K562 (cell line): ENCODE results near the gene USP44. TPM values are rescaled to one million over a fixed set of nuclear protein-coding genes. Genes with fewer than 3 reads are reported as not detected.
A peak's percentile ranks its signal among the peaks of the same experiment; 100 is the strongest.

ENCODE experiments used
- ATAC-seq: fragments of 200-7000 bp; cut with Tn5 transposase; 3 replicates; pipeline ENCODE4 v1.9.1; 2020; ENCODE audit warnings: moderate library complexity
- BruUV-seq: library from RNA; stranded (reverse); fragments of 400-500 nt; replicated peaks from 2 replicates; lab custom pipeline; 2021; lab: Mats Ljungman, UMichigan
- CTCF ChIA-PET: fragments of 300-600 bp; formaldehyde crosslinking; extraction: SDS; loops from one replicate; lab custom pipeline; 2021; ENCODE audit warnings: low intra/inter-chr PET ratio; lab: Yijun Ruan, JAX
- POLR2A ChIA-PET: fragments of 300-600, 350-650 bp; sonication (Branson Sonifier 250); formaldehyde crosslinking; extraction: SDS; loops from one replicate; lab custom pipeline; 2021; ENCODE audit warnings: antibody characterized with exemption, inconsistent platforms; lab: Yijun Ruan, JAX
- DNase-seq, 4 experiments: peaks; one replicate each; pipeline versions ENCODE4 v3.0.0 to v3.0.0-alpha.2; 2011 to 2018; ENCODE audit warnings: low spot score in 3 of 4, mixed read lengths in 3 of 4; ENCODE audit errors: extremely low read depth in 1 of 4
- FAIRE-seq: peaks from 2 replicates; lab custom pipeline; 2011; peaks lifted over from hg19 to GRCh38; lab: Jason Lieb, UNC
- H2AFZ ChIP-seq: 2 replicates; pipeline ENCODE4 v1.6.0; 2011; ENCODE audit warnings: low read depth, low read length, control low read depth, inconsistent platforms
- H3K27ac ChIP-seq: fragments of 200-600 bp; 3 replicates; pipeline ENCODE4 v1.8.0; 2011; ENCODE audit warnings: low read depth, mild to moderate bottlenecking, control low read depth, inconsistent platforms, low read length, moderate library complexity, mixed read lengths; ENCODE audit errors: extremely low read depth
- H3K27me3 ChIP-seq, 2 experiments: fragments of 300-600 bp in 1 of 2; 2 replicates in 1 of 2; 3 replicates in 1 of 2; pipeline versions ENCODE4 v1.6.0 to v1.8.0; 2011; ENCODE audit warnings: inconsistent platforms in 2 of 2, low read length in 2 of 2, mild to moderate bottlenecking in 1 of 2, mixed read lengths in 1 of 2, moderate library complexity in 1 of 2; ENCODE audit not compliant: control insufficient read depth in 2 of 2, insufficient read depth in 2 of 2
- H3K36me3 ChIP-seq: fragments of 300-600 bp; 3 replicates; pipeline ENCODE4 v1.8.0; 2011; ENCODE audit warnings: mild to moderate bottlenecking, low read length, inconsistent platforms; ENCODE audit not compliant: control insufficient read depth, insufficient read depth
- H3K4me1 ChIP-seq, 2 experiments: fragments of 200-600 bp in 1 of 2; replicated peaks in 1 of 2; 2 replicates in 1 of 2; 3 replicates in 1 of 2; pipeline versions ENCODE4 v1.5.1 to v1.8.0; 2011; ENCODE audit warnings: inconsistent platforms in 2 of 2, low read length in 2 of 2, mild to moderate bottlenecking in 1 of 2, mixed read lengths in 1 of 2, moderate library complexity in 1 of 2; ENCODE audit not compliant: control insufficient read depth in 2 of 2, insufficient read depth in 2 of 2
- H3K4me2 ChIP-seq: 2 replicates; pipeline ENCODE4 v1.6.1; 2011; ENCODE audit warnings: low read length, control low read depth, inconsistent platforms, mixed read lengths; ENCODE audit not compliant: insufficient read depth
- H3K4me3 ChIP-seq: fragments of 200-600 bp; sonication (generic), shearing (Covaris generic); 2 replicates; pipeline ENCODE4 v1.5.1; 2016; ENCODE audit warnings: control low read depth, inconsistent platforms
- H3K79me2 ChIP-seq: fragments of 200-600 bp; 3 replicates; pipeline ENCODE4 v1.8.0; 2011; ENCODE audit warnings: low read length, inconsistent platforms; ENCODE audit not compliant: control insufficient read depth, insufficient read depth
- H3K9ac ChIP-seq, 2 experiments: 2 replicates each; pipeline versions ENCODE4 v1.6.0 to v1.6.1; 2011; ENCODE audit warnings: low read depth in 2 of 2, low read length in 2 of 2, control low read depth in 1 of 2, inconsistent platforms in 1 of 2, mild to moderate bottlenecking in 1 of 2, mixed read lengths in 1 of 2; ENCODE audit not compliant: insufficient read depth in 1 of 2
- H3K9me1 ChIP-seq: one replicate; pipeline ENCODE4 v1.6.0; 2011; ENCODE audit warnings: inconsistent platforms, mild to moderate bottlenecking, low read length, moderate library complexity; ENCODE audit not compliant: control insufficient read depth, insufficient read depth
- H3K9me3 ChIP-seq: replicated peaks from 2 replicates; pipeline ENCODE4 v1.5.1; 2011; ENCODE audit warnings: low read depth, low read length, inconsistent platforms; ENCODE audit not compliant: control insufficient read depth, insufficient read depth
- H4K20me1 ChIP-seq: replicated peaks from 2 replicates; pipeline ENCODE4 v1.6.1; 2011; ENCODE audit warnings: low read length, inconsistent platforms, mixed read lengths; ENCODE audit not compliant: control insufficient read depth, insufficient read depth
- CEBPG ChIP-seq, 3 experiments: fragments of 200-800 bp in 1 of 3; sonication (Bioruptor generic) in 1 of 3; sonication (generic) in 1 of 3; formaldehyde crosslinking in 1 of 3; IDR thresholded peaks in 2 of 3; conservative IDR thresholded peaks in 1 of 3; 2 replicates each; pipeline versions ENCODE4 v1.6.1 to v1.8.0; 2016 to 2022; ENCODE audit warnings: missing compliant biosample characterization in 2 of 3, missing genetic modification characterization in 2 of 3, mild to moderate bottlenecking in 1 of 3, missing genetic modification reagents in 1 of 3
- FUS ChIP-seq: fragments of 200-400 bp; formaldehyde crosslinking; optimal IDR thresholded peaks from 2 replicates; pipeline ENCODE3; 2017; ENCODE audit warnings: low read depth, low read length
- JUN ChIP-seq, 2 experiments: sonication (generic) in 1 of 2; formaldehyde crosslinking in 1 of 2; IDR thresholded peaks; 2 replicates each; pipeline versions ENCODE4 v1.6.1 to v1.8.0; 2012 to 2022; ENCODE audit warnings: borderline replicate concordance in 2 of 2, mild to moderate bottlenecking in 2 of 2, improper control_type of control experiment in 1 of 2, low read depth in 1 of 2, low read length in 1 of 2, missing genetic modification reagents in 1 of 2
- KLF13 ChIP-seq: fragments of 450-650 bp; IDR thresholded peaks from 2 replicates; pipeline ENCODE4 v1.6.1; 2016; ENCODE audit warnings: missing genetic modification characterization, low read depth, mild to moderate bottlenecking, missing compliant biosample characterization, moderate library complexity, borderline replicate concordance
- NFIX ChIP-seq: fragments of 250-450 bp; sonication (Bioruptor Pico); IDR thresholded peaks from 2 replicates; pipeline ENCODE4 v1.4.0; 2020; ENCODE audit warnings: low read depth, mild to moderate bottlenecking, moderate library complexity
- ZC3H8 ChIP-seq: fragments of 450-650 bp; IDR thresholded peaks from 2 replicates; pipeline ENCODE4 v1.6.1; 2017
- ZEB2 ChIP-seq: fragments of 450-650 bp; IDR thresholded peaks from 2 replicates; pipeline ENCODE4 v1.6.1; 2016
- ZNF3 ChIP-seq: fragments of 250-450 bp; sonication (Bioruptor Pico); IDR thresholded peaks from 2 replicates; pipeline ENCODE4 v1.5.0; 2021; ENCODE audit warnings: mild to moderate bottlenecking, moderate library complexity
- WGBS: fragments of 100-300 bp; shearing (Covaris generic); methylation state at CpG from one replicate; pipeline ENCODE4 v1.1.6; 2016; ENCODE audit warnings: low coverage, mixed read lengths; ENCODE audit not compliant: insufficient coverage; ENCODE audit errors: missing lambda C conversion rate; 5-methylcytosine and 5-hydroxymethylcytosine counted together
- in situ Hi-C: fragments of 300-500 bp; cut with MboI; formaldehyde crosslinking; loops from 4 replicates; pipeline ENCODE4 v1.15.0; 2018; ENCODE audit warnings: inconsistent platforms, mixed read lengths
- intact Hi-C: fragments of 100-400 bp; cut with micrococcal nuclease; formaldehyde crosslinking; loops from 2 replicates; pipeline ENCODE4 v1.14.2; 2022
- polyA plus RNA-seq, 8 experiments: library from polyadenylated mRNA; depleted of rRNA in 4 of 8; stranded (reverse) in 5 of 8; unstranded in 3 of 8; fragments of >200 nt; fragmentation: Nextera tagmentation in 2 of 8; fragmentation: Illumina TruSeq in 1 of 8; extraction: Ambion mirVana in 2 of 8; extraction: Trizol in 1 of 8; gene quantifications; 2 replicates each; pipeline versions ENCODE4 v1.2.1 to v1.2.3, GENCODE V29; 2011 to 2014; ENCODE audit warnings: inconsistent platforms in 1 of 8, missing spikeins in 1 of 8
- total RNA-seq, 7 experiments: library from RNA; depleted of rRNA in 6 of 7; stranded (reverse); fragments of >200 nt in 6 of 7; fragmentation: Illumina TruSeq in 2 of 7; extraction: Trizol in 2 of 7; gene quantifications; 2 replicates each; pipeline versions ENCODE4 v1.2.1 to v1.2.3, GENCODE V29; 2011 to 2021; ENCODE audit warnings: low replicate concordance in 1 of 7
- TF ChIP-seq, protein P1 (sequence below): sonication (generic); formaldehyde crosslinking; IDR thresholded peaks from 2 replicates; pipeline ENCODE4 v1.8.1; 2023; ENCODE audit warnings: mild to moderate bottlenecking, missing genetic modification reagents, moderate library complexity
- TF ChIP-seq, protein P2 (sequence below): sonication (generic); formaldehyde crosslinking; IDR thresholded peaks from 2 replicates; pipeline ENCODE4 v1.8.0; 2022; ENCODE audit warnings: mild to moderate bottlenecking, low read depth, missing genetic modification reagents

Gene USP44
- total and polyA plus RNA-seq, 9 of the 15 experiments (the other 6 are each of a cell fraction or from before 2014, with no cell fraction given): 2.1 to 5.7 (median 2.8) TPM

DNA sequence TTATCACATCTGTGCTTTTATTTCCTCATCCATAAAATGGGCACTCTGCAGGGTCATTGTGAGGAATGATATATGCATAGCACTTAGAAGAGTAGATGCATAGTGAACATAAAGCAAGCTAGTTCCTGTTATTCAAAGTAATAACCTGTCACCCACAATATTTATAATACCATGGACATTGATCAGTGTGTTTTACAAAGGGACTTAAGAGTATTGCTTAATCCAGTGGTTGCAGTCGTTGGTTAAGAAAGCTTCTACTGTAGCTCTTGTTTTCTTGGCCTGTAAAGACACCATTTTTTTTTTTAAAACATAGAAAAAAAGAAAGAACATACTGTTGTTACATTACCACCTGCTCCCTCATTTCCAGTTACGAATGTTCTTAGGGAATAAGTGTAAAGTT lies 64.3 kb downstream of the USP44 start:
- ATAC-seq (no peak), DNase-seq (no peak), FAIRE-seq (no peak)
- no peak overlapping the region for H3K4me3 ChIP-seq
- no peaks in the 10 kb centered on the region for H4K20me1 ChIP-seq
- H3K4me2 ChIP-seq: no peak overlapping the region
- in situ Hi-C loops: no loop called here
- WGBS: 96% methylated on average over 2 of the region's 2 CpGs
- ChIA-PET CTCF (no interaction called here), POLR2A (interaction anchor here (0.9 to 2.1 kb wide), 3 partner anchors 9 to 19 kb away, joined by 3 to 6 read pairs (median 3); partner anchors contain the start of gene METAP2)
- BruUV-seq: no TSS peak
- peaks cover 33% of the 10 kb centered on the region for H3K79me2 ChIP-seq
- peaks cover 90% of the 10 kb centered on the region for H3K36me3 ChIP-seq
- no peak overlapping the region for H2AFZ ChIP-seq
- H3K4me1 ChIP-seq: no peaks in the 10 kb centered on the region
- no peaks in the 10 kb centered on the region for H3K27me3 ChIP-seq
- H3K9me3 ChIP-seq: no peaks in the 10 kb centered on the region
- H3K9ac ChIP-seq: no peak overlapping the region
- H3K27ac ChIP-seq: no peak overlapping the region
- TF ChIP-seq, protein P1, sequence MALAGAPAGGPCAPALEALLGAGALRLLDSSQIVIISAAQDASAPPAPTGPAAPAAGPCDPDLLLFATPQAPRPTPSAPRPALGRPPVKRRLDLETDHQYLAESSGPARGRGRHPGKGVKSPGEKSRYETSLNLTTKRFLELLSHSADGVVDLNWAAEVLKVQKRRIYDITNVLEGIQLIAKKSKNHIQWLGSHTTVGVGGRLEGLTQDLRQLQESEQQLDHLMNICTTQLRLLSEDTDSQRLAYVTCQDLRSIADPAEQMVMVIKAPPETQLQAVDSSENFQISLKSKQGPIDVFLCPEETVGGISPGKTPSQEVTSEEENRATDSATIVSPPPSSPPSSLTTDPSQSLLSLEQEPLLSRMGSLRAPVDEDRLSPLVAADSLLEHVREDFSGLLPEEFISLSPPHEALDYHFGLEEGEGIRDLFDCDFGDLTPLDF (CRISPR knock-in tag): no peak
- TF ChIP-seq CEBPG (CRISPR knock-in tag; IDR thresholded peaks at IDR 0.05): no peak
- peak in 1 of 2 experiments; percentile 13; a peak in 1 of 4 replicates for TF ChIP-seq CEBPG (tag; conservative IDR thresholded peaks at IDR 0.05 in 1 of 2, IDR thresholded peaks at IDR 0.05 in 1 of 2)
- H3K9me1 ChIP-seq: no peaks in the 10 kb centered on the region
- intact Hi-C loops: no loop called here

DNA sequence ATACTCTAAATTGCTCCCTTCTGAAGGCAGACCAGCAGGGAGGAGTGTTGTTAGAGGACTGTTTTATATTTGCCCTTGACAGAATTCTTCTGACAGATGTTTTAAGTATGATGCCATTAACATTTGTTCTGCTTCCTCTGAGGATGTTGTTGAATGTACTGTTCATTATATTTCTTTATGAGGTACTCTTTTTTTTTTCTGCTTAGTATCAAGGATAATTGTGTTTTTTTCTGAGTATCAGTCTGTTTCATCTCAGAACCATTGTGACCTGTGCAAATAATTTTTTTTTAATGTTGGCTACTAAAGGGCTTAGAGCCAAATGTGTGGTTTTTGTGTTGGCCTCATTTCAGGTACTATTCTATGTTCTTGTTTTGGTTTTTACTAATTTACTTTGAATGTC lies 66.8 kb downstream of the USP44 start:
- Histone ChIP-seq H3K9me1 (no peaks in the 10 kb centered on the region), H4K20me1 (0 out of 2 replicates have a peak, but pooled peaks cover 10% of the 10 kb centered on the region), H3K9me3 (no peaks in the 10 kb centered on the region), H3K4me3 (no peak overlapping the region), H3K4me1 (peaks cover 0 to 6% of the 10 kb centered on the region in 2 experiments; a peak in 1 of 5 replicates), H3K27ac (no peak overlapping the region), H3K36me3 (peaks cover 89% of the 10 kb centered on the region), H3K9ac (no peak overlapping the region), H3K79me2 (peaks cover 57% of the 10 kb centered on the region), H3K4me2 (no peak overlapping the region), H3K27me3 (no peaks in the 10 kb centered on the region), H2AFZ (no peak overlapping the region)
- ChIA-PET POLR2A (interaction anchor here (1.8 kb wide), 1 partner anchor 11 kb away, joined by 6 read pairs; the partner anchor contains the start of gene METAP2), CTCF (interaction anchor here (0.7 kb wide), 1 partner anchor 373 kb away, joined by 3 read pairs; no protein-coding TSS in a partner anchor)
- DNase-seq (no peak), FAIRE-seq (no peak), ATAC-seq (no peak)
- BruUV-seq: no TSS peak
- TF ChIP-seq ZNF3 (CRISPR knock-in tag) (no peak), ZC3H8 (no peak), NFIX (CRISPR knock-in tag) (no peak), KLF13 (tag) (no peak), ZEB2 (no peak), FUS (no peak), JUN (IDR thresholded peaks at IDR 0.05; ENCODE audit: borderline replicate concordance, low read depth, low read length) (no peak), JUN (CRISPR knock-in tag; IDR thresholded peaks at IDR 0.05; ENCODE audit: borderline replicate concordance) (no peak)
- TF ChIP-seq, protein P2, sequence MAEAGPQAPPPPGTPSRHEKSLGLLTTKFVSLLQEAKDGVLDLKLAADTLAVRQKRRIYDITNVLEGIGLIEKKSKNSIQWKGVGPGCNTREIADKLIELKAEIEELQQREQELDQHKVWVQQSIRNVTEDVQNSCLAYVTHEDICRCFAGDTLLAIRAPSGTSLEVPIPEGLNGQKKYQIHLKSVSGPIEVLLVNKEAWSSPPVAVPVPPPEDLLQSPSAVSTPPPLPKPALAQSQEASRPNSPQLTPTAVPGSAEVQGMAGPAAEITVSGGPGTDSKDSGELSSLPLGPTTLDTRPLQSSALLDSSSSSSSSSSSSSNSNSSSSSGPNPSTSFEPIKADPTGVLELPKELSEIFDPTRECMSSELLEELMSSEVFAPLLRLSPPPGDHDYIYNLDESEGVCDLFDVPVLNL (CRISPR knock-in tag): no peak
- intact Hi-C loops (no loop called here), in situ Hi-C loops (no loop called here)
